Fibroblast of skin of right quadriceps (primary cell): ENCODE measurements around the gene KLRD1.
"Not testable (repeated sequence)": the region's sequence is repeated elsewhere in the genome, so short reads cannot be mapped to it uniquely, and the experiment has no call there.

Experiments
- DNase-seq: peaks from one replicate; pipeline ENCODE4 v3.0.0-alpha.2; 2013

The KLRD1 gene

GRCh38 chr12:10369557-10370415 is 62.1 kb downstream of the KLRD1 start:
- no peak for DNase-seq

- not testable (repeated sequence) for DNase-seq
Measured at GRCh38 chr12:10371893-10372535, 64.3 kb downstream of the KLRD1 start.

GRCh38 chr12:10372559-10372958 is 64.9 kb downstream of the KLRD1 start:
- DNase-seq, result no peak

- no peak for DNase-seq
Measured at GRCh38 chr12:10374624-10375018, 67.0 kb downstream of the KLRD1 start.

GRCh38 chr12:10378737-10379136 is 71.1 kb downstream of the KLRD1 start:
- DNase-seq, result not testable (repeated sequence)
